Stimulated activated effector memory CD8-positive, alpha-beta T cell treated with anti-CD3 and anti-CD28 coated beads, Interleukin-12 subunit alpha, Interleukin-12 subunit beta, amount 100 ng/mL, for 72 hours (primary cell): ENCODE results near the gene TICAM1.
"Not testable (repeated sequence)": the region's sequence is repeated elsewhere in the genome, so short reads cannot be mapped to it uniquely, and the experiment has no call there.

Experiments
- ATAC-seq: fragments of 150-1000 bp; cut with Tn5 transposase; 2 replicates; pipeline ENCODE4 v1.10.0; 2021
- DNase-seq, 2 donors: peaks; one replicate each; pipeline ENCODE4 v3.0.0; 2021 to 2022; ENCODE audit warnings: low spot score in 2 of 2
- H3K27ac Mint-ChIP-seq: one replicate; pipeline ENCODE4 v1.8.0; 2022; ENCODE audit warnings: mild to moderate bottlenecking, mixed read lengths
- H3K36me3 Mint-ChIP-seq: one replicate; pipeline ENCODE4 v1.8.0; 2022; ENCODE audit warnings: mild to moderate bottlenecking, mixed read lengths
- H3K4me1 Mint-ChIP-seq: one replicate; pipeline ENCODE4 v1.8.0; 2022; ENCODE audit warnings: mixed read lengths
- H3K4me3 Mint-ChIP-seq: one replicate; pipeline ENCODE4 v1.8.0; 2022; ENCODE audit warnings: mild to moderate bottlenecking, mixed read lengths
- H3K9me3 Mint-ChIP-seq: one replicate; pipeline ENCODE4 v1.8.0; 2022; ENCODE audit warnings: mixed read lengths

Gene TICAM1

GRCh38 chr19:4821265-4821664 lies 10.2 kb downstream of the TICAM1 start:
- Mint-ChIP-seq H3K9me3 (no peaks in the 10 kb centered on the region), H3K4me1 (peaks cover 11% of the 10 kb centered on the region), H3K27ac (no peak overlapping the region), H3K36me3 (peaks cover 84% of the 10 kb centered on the region), H3K4me3 (no peak overlapping the region)
- DNase-seq: no peak
- no peak for ATAC-seq

GRCh38 chr19:4817467-4818277 lies 13.8 kb downstream of the TICAM1 start:
- no peak for ATAC-seq
- no peaks in the 10 kb centered on the region for H3K9me3 Mint-ChIP-seq

GRCh38 chr19:4816950-4817278 lies 14.6 kb downstream of the TICAM1 start:
- peaks cover 38% of the 10 kb centered on the region for H3K4me1 Mint-ChIP-seq

More at GRCh38 chr19:4817467-4818277, 13.8 kb downstream of the TICAM1 start:
- Mint-ChIP-seq H3K27ac (peak overlapping the region; percentile 45), H3K36me3 (peaks cover 68% of the 10 kb centered on the region), H3K4me3 (no peak overlapping the region), H3K4me1 (peaks cover 32% of the 10 kb centered on the region)
- no peak for DNase-seq

GRCh38 chr19:4816202-4816949 lies 15.1 kb downstream of the TICAM1 start:
- ATAC-seq: no peak
- no peaks in the 10 kb centered on the region for H3K9me3 Mint-ChIP-seq
- H3K4me1 Mint-ChIP-seq: peaks cover 43% of the 10 kb centered on the region
- peaks cover 66% of the 10 kb centered on the region for H3K36me3 Mint-ChIP-seq
- no peak for DNase-seq
- H3K27ac Mint-ChIP-seq: peak overlapping the region; percentile 21
- no peak overlapping the region for H3K4me3 Mint-ChIP-seq

More at GRCh38 chr19:4816950-4817278, 14.6 kb downstream of the TICAM1 start:
- Mint-ChIP-seq H3K36me3 (peaks cover 62% of the 10 kb centered on the region), H3K27ac (no peak overlapping the region), H3K9me3 (no peaks in the 10 kb centered on the region), H3K4me3 (no peak overlapping the region)
- ATAC-seq: no peak
- DNase-seq: no peak

DNA sequence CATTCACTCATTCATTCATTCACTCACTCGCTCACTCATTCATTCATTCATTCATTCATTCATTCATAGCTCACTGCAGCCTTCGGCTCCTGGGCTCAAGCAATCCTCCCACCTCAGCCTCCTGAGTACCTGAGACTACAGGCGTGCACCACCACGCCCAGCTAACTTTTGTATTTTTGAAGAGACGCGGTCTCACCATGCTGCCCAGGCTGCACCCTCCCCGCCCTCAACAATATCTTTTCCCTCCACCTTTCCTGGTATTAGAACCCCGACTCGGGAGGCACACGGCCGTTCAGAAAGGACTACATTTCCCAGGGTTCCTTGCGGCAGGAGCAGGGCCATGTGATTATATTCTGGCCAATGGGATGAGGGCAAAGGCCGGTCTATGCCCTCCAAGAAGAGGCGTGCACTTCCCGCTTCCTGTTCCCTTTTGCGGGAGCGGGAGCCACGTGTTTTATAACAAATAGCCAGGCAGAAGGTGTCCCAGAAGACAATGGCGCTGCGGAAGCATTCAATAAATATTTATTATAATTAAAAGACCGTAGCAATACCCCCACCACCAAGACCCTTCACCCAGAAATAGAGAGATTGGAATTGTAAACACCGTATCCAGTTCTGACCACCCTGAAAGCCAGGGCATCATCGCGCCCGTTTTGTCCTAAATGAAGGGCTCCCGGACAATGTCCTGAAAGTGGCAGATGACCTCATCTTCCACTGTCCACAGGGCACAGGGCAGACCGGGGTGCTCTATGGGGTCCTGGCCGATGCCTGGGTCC lies 15.9 kb downstream of the TICAM1 start:
- peaks cover 65% of the 10 kb centered on the region for H3K36me3 Mint-ChIP-seq
- H3K4me1 Mint-ChIP-seq: peaks cover 45% of the 10 kb centered on the region
- no peaks in the 10 kb centered on the region for H3K9me3 Mint-ChIP-seq
- H3K4me3 Mint-ChIP-seq: peak overlapping the region; percentile 49
- peak overlapping the region; percentile 21 for H3K27ac Mint-ChIP-seq
- ATAC-seq (peak; percentile 82), DNase-seq (peak; percentile 50 to 85)

DNA sequence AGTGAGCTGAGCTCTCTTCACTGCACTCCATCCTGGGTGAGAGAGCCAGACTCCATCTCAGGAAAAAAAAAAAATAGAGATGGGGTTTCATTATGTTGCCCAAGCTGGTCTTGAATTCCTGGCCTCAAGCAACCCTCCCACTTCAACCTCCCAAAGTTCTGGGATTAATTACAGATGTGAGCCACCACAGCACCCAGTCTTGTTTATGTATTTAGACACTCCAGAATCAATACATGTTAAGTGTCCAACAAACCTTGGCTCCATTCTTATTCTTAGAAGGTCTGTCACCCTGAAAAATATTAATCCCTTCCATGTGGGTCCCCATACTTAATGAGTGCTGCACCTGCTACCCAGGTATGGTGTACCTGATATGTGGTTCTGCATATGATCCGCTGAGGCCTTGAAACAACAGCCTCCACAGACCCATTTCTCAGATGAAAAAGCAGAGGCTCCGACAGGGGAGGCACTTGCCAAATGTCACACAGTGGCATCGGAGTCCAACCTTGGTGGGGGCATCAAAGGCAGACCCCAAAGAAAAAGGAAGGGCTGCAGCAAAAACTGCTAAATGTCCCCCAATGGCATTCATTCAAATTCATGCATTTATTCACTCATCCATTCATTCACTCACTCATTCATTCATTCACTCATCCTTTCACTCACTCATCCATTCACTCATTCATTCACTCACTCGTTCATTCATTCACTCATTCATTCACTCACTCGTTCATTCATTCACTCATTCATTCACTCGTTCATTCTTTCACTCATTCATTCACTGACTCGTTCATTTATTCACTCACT lies 16.7 kb downstream of the TICAM1 start:
- H3K9me3 Mint-ChIP-seq: no peaks in the 10 kb centered on the region
- H3K4me3 Mint-ChIP-seq: peak overlapping the region; percentile 49

GRCh38 chr19:4811328-4812131 lies 20.0 kb downstream of the TICAM1 start:
- H3K9me3 Mint-ChIP-seq: no peaks in the 10 kb centered on the region
- peak overlapping the region; percentile 79 for H3K27ac Mint-ChIP-seq
- H3K4me3 Mint-ChIP-seq: no peak overlapping the region
- peaks cover 42% of the 10 kb centered on the region for H3K4me1 Mint-ChIP-seq
- DNase-seq (peak; percentile 95 to 98), ATAC-seq (peak; percentile 82)
- peaks cover 26% of the 10 kb centered on the region for H3K36me3 Mint-ChIP-seq

More for the DNA sequence above, 16.7 kb downstream of the TICAM1 start:
- peak overlapping the region; percentile 21 for H3K27ac Mint-ChIP-seq
- H3K36me3 Mint-ChIP-seq: peaks cover 58% of the 10 kb centered on the region
- ATAC-seq (no peak), DNase-seq (no peak)
- H3K4me1 Mint-ChIP-seq: peaks cover 48% of the 10 kb centered on the region

DNA sequence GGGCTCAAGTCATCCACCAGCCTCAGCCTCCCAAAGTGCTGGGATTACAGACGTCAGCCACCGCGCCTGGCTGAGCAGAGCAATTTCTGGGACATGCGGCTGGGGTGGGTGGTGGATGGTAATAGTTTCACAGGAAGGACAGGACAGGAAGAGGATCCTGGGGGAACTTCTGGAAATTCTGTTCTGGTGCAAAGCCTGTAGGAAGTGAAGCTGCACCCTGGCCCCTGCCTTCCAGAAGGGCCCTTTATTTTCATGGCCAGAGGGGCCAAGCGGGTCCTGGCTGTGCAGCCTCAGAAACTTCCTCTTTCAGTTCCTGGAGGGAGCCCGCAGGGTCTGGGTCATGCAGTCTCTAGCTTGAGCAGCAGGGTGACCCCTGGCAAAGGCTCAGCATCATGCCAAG lies 24.3 kb downstream of the TICAM1 start:
- Mint-ChIP-seq H3K9me3 (no peaks in the 10 kb centered on the region), H3K4me3 (no peak overlapping the region), H3K36me3 (peaks cover 9% of the 10 kb centered on the region), H3K27ac (no peak overlapping the region), H3K4me1 (peaks cover 16% of the 10 kb centered on the region)
- DNase-seq: no peak
- ATAC-seq: no peak

DNA sequence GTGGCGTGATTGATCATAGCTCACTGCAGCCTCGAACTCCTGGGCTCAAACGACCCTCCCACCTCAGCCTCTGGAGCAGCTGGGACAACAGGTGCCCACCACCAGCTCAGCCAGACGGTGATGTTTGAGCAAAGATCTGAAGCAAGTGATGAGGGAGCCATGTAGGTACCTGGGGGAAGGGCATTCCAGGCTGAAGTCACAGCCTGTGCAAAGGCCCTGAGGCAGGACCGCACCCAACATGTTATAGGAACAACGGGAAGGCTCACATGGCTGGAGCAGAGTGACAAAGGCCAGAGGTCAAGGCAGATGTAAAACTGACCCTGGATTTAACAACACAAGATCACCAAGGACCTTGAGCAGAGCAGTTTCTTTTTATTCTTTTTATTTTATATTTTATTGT lies 25.1 kb downstream of the TICAM1 start:
- DNase-seq (no peak), ATAC-seq (no peak)
- peaks cover 8% of the 10 kb centered on the region for H3K4me1 Mint-ChIP-seq
- no peak overlapping the region for H3K27ac Mint-ChIP-seq
- peaks cover 5% of the 10 kb centered on the region for H3K36me3 Mint-ChIP-seq
- H3K9me3 Mint-ChIP-seq: no peaks in the 10 kb centered on the region
- H3K4me3 Mint-ChIP-seq: no peak overlapping the region

- not testable (repeated sequence) for DNase-seq, ATAC-seq, H3K36me3 Mint-ChIP-seq, H3K27ac Mint-ChIP-seq, H3K4me1 Mint-ChIP-seq, H3K9me3 Mint-ChIP-seq, H3K4me3 Mint-ChIP-seq
Measured at GRCh38 chr19:4805140-4805539, 26.4 kb downstream of the TICAM1 start.

- Mint-ChIP-seq H3K27ac (no peak overlapping the region), H3K4me1 (no peaks in the 10 kb centered on the region), H3K36me3 (peaks cover 14% of the 10 kb centered on the region), H3K4me3 (no peak overlapping the region), H3K9me3 (no peaks in the 10 kb centered on the region)
- peak; percentile 51 to 87 for DNase-seq
- ATAC-seq: peak; percentile 88
Measured at GRCh38 chr19:4803736-4804695, 27.5 kb downstream of the TICAM1 start.

- no peaks in the 10 kb centered on the region for H3K4me1 Mint-ChIP-seq
- H3K36me3 Mint-ChIP-seq: peaks cover 27% of the 10 kb centered on the region
- H3K9me3 Mint-ChIP-seq: no peaks in the 10 kb centered on the region
- H3K4me3 Mint-ChIP-seq: no peak overlapping the region
- ATAC-seq (no peak), DNase-seq (no peak)
- no peak overlapping the region for H3K27ac Mint-ChIP-seq
Measured at GRCh38 chr19:4802711-4803110, 28.8 kb downstream of the TICAM1 start.

GRCh38 chr19:4801085-4801619 lies 30.4 kb downstream of the TICAM1 start:
- no peak overlapping the region for H3K27ac Mint-ChIP-seq
- DNase-seq: no peak
- no peak for ATAC-seq
- H3K4me1 Mint-ChIP-seq: peaks cover 8% of the 10 kb centered on the region
- peaks cover 42% of the 10 kb centered on the region for H3K36me3 Mint-ChIP-seq
- no peak overlapping the region for H3K4me3 Mint-ChIP-seq
- H3K9me3 Mint-ChIP-seq: no peaks in the 10 kb centered on the region
